Measurements from ENCODE around the gene PPT2. TPM values are rescaled to one million over a fixed set of nuclear protein-coding genes. Genes with fewer than 3 reads are reported as not detected.

PPT2 gene
- total and polyA plus RNA-seq, 9 donors: 33.5 to 63.9 (median 43.9) TPM

DNA sequence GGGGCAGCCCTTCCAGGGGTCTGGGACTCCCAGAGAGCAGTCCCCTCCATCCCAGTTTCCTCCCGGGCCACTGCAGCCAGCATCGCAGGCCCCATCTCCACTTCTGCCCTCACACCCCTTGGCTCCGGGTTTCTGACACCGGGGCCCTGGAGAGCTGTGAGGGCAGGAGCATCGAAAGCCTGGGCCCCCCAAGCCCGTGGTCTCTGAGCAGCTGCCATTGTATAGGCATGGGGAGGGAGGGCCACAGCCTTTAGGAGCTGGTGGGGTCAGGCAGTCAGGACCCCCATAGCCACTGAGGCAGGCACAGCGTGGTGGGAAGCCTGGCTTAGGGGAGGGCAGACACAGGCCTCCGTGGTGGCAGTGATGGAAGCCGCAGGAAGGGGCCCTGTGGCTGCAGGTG, 48.2 kb downstream of the PPT2 start:
- Histone ChIP-seq H3K4me3 (no peak overlapping the region), H3K36me3 (no peaks in the 10 kb centered on the region), H3K27me3 (no peaks in the 10 kb centered on the region), H3K4me1 (ENCODE audit: insufficient read depth) (peaks cover under 1% of the 10 kb centered on the region), H3K9me3 (no peaks in the 10 kb centered on the region), H3K27ac (no peak overlapping the region)
- WGBS, 3 donors: 81 to 85% (median 83%) methylated on average over 9 of the region's 9 CpGs
- DNase-seq: peak in 1 of 5 donors; percentile 10
- TF ChIP-seq EP300 (IDR thresholded peaks at IDR 0.05): no peak
- no peak for TF ChIP-seq POLR2A (IDR thresholded peaks at IDR 0.05)
- TF ChIP-seq, protein P1, sequence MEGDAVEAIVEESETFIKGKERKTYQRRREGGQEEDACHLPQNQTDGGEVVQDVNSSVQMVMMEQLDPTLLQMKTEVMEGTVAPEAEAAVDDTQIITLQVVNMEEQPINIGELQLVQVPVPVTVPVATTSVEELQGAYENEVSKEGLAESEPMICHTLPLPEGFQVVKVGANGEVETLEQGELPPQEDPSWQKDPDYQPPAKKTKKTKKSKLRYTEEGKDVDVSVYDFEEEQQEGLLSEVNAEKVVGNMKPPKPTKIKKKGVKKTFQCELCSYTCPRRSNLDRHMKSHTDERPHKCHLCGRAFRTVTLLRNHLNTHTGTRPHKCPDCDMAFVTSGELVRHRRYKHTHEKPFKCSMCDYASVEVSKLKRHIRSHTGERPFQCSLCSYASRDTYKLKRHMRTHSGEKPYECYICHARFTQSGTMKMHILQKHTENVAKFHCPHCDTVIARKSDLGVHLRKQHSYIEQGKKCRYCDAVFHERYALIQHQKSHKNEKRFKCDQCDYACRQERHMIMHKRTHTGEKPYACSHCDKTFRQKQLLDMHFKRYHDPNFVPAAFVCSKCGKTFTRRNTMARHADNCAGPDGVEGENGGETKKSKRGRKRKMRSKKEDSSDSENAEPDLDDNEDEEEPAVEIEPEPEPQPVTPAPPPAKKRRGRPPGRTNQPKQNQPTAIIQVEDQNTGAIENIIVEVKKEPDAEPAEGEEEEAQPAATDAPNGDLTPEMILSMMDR (IDR thresholded peaks at IDR 0.05): no peak
- intact Hi-C loops (cut with DNase I): no loop called here

DNA sequence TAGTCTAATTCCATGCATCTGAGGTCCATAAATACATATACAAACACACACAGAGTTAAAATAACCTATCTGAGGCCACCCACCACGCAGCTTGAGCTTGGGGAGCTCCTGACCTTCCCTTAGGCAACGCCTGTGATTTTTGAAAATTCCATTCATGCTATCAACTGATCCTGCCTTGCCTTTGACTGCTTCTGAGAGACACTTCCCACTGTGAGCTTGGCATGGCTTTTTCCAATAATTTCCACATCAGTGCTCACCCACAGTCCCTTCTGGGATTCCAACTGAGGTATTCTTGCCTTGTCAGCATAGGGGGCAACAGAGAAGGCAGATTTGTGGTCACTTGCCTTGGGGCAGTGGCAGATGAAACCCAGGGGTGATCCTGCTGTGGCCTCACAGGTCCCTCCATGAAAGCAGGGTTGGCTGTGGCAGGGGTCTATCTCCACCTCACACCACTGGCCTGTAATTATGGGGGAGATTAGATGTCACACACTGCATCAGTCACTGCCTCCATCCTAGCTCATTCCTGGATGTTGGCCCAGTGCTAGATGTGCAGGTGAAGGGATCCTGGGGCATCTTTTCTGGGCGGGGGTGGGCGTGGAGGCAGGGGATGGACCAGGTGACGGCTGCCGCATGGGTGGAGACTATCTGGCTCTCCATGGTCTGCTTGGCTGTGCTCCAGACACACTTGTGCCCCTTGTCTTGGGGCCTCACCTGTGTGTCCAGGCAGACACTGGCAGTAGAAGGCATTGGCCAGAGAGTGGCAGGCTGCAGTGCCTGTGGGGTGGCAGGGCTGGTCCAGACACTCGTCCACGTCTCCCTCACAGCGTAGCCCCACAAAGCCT, 49.7 kb downstream of the PPT2 start:
- no peaks in the 10 kb centered on the region for H3K36me3 ChIP-seq
- WGBS, 3 donors: 72 to 83% (median 77%) methylated on average over 9 of the region's 9 CpGs
- H3K9me3 ChIP-seq: no peaks in the 10 kb centered on the region
- intact Hi-C loops (cut with DNase I): no loop called here
- no peaks in the 10 kb centered on the region for H3K27me3 ChIP-seq
- H3K4me3 ChIP-seq: no peak overlapping the region
- no peak overlapping the region for H3K27ac ChIP-seq
- peak in 1 of 5 donors; percentile 20 for DNase-seq
- no peaks in the 10 kb centered on the region for H3K4me1 ChIP-seq (ENCODE audit: insufficient read depth)
- TF ChIP-seq, protein P1 (IDR thresholded peaks at IDR 0.05): no peak
- TF ChIP-seq POLR2A (IDR thresholded peaks at IDR 0.05) (no peak), EP300 (IDR thresholded peaks at IDR 0.05) (no peak)

DNA sequence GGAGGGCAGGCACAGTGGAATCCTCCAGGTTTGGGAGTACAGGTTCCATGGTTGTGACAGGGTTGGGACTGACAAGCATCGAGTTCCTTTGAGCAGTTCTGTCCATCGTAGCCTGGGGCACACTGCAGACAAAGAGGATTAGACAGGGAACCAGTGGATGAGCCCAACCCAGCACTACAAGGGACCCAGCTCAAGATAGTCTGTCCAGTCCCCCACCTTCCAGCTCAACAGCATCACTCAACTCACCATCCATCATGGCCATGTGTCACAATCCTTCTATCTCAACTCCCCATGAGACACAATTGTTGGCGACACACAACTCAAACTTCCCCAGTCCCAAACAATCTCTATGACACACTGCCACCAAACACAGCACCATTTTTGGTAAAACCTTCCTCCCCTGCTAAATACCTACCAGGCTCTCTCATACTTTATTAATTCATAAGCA, 50.4 kb downstream of the PPT2 start:
- TF ChIP-seq, protein P1 (IDR thresholded peaks at IDR 0.05): no peak
- TF ChIP-seq EP300 (IDR thresholded peaks at IDR 0.05) (no peak), POLR2A (IDR thresholded peaks at IDR 0.05) (no peak)
- no peak for DNase-seq
- intact Hi-C loops (cut with DNase I): no loop called here
- Histone ChIP-seq H3K9me3 (no peaks in the 10 kb centered on the region), H3K4me1 (ENCODE audit: insufficient read depth) (no peaks in the 10 kb centered on the region), H3K27ac (no peak overlapping the region), H3K36me3 (no peaks in the 10 kb centered on the region), H3K27me3 (no peaks in the 10 kb centered on the region), H3K4me3 (no peak overlapping the region)
- WGBS, 3 donors: 83 to 95% (median 86%) methylated on average over 3 of the region's 3 CpGs

DNA sequence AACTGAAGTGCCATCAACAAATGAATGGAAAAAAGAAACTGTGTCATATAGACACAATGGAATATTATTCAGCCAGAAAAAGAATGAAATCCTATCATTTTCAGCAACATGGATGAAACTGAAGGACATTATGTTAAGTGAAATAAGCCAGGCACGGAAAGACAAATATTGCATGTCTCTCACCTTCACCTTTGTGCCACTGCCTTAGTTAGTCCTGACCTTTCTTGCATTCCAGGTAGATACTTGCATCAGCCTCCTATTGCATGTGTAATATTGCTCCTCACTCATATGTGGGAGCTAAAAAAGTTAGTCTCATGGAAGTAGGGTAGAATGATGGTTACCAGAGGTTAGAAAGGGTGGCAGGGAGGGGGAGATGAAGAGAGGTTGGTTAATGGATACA, 55.1 kb downstream of the PPT2 start:
- no peaks in the 10 kb centered on the region for H3K9me3 ChIP-seq
- no peak for DNase-seq
- no peak overlapping the region for H3K27ac ChIP-seq
- H3K36me3 ChIP-seq: no peaks in the 10 kb centered on the region
- H3K4me1 ChIP-seq (ENCODE audit: insufficient read depth): no peaks in the 10 kb centered on the region
- intact Hi-C loops (cut with DNase I): no loop called here
- no peak for TF ChIP-seq EP300 (IDR thresholded peaks at IDR 0.05)
- TF ChIP-seq, protein P1 (IDR thresholded peaks at IDR 0.05): no peak
- no peak for TF ChIP-seq POLR2A (IDR thresholded peaks at IDR 0.05)
- H3K4me3 ChIP-seq: no peak overlapping the region
- H3K27me3 ChIP-seq: no peaks in the 10 kb centered on the region
- WGBS, 3 donors: 68 to 77% (median 72%) methylated on average over 1 of the region's 1 CpG
